GM15510 (cell line): ENCODE data around the gene UBAP2.

Experiments
- POLR2A ChIP-seq: IDR thresholded peaks from 3 replicates; pipeline ENCODE4 v1.6.1; 2011; ENCODE audit warnings: borderline replicate concordance; ENCODE audit not compliant: insufficient read length; ENCODE audit errors: extremely low read depth

UBAP2 gene

GRCh38 chr9:33880211-33881089 is 168.2 kb downstream of the UBAP2 start:
- TF ChIP-seq POLR2A = no peak

- no peak for TF ChIP-seq POLR2A
Measured at GRCh38 chr9:33878691-33879366, 169.9 kb downstream of the UBAP2 start.

GRCh38 chr9:33877727-33878489 is 170.8 kb downstream of the UBAP2 start:
- TF ChIP-seq POLR2A = no peak
